Ovary (tissue), 9 donors: ENCODE results near the gene ATP5F1E. TPM values are rescaled to one million over a fixed set of nuclear protein-coding genes. Genes with fewer than 3 reads are reported as not detected.

Source experiments
- DNase-seq, 5 donors: peaks; one replicate each; pipeline ENCODE4 v3.0.0-alpha.2; 2019 to 2020
- H3K27ac ChIP-seq, 2 donors: fragments of 200-600 bp; one replicate each; pipeline versions ENCODE4 v1.5.1 to v1.8.0; 2019 to 2022
- H3K27me3 ChIP-seq: fragments of 200-600 bp; one replicate; pipeline ENCODE4 v1.8.0; 2022
- H3K36me3 ChIP-seq: fragments of 200-600 bp; sonication (generic); one replicate; pipeline ENCODE4 v1.5.1; 2019
- H3K4me1 ChIP-seq: one replicate; pipeline ENCODE4 v1.8.1; 2013; ENCODE audit warnings: mild to moderate bottlenecking, moderate library complexity; ENCODE audit not compliant: insufficient read depth
- H3K4me3 ChIP-seq: fragments of 200-600 bp; sonication (generic); one replicate; pipeline ENCODE4 v1.5.1; 2017
- H3K9me3 ChIP-seq, 2 donors: fragments of 200-600 bp in 1 of 2; sonication (generic) in 1 of 2; one replicate each; pipeline versions ENCODE4 v1.5.1 to v1.8.1; 2013 to 2019; ENCODE audit warnings: mild to moderate bottlenecking in 1 of 2, moderate library complexity in 1 of 2
- CTCF ChIP-seq, 3 donors: fragments of 450-650 bp in 2 of 3; fragments of 200-600 bp in 1 of 3; IDR thresholded peaks; one replicate each; pipeline versions ENCODE4 v1.5.1 to v1.8.0; 2016 to 2022; ENCODE audit warnings: antibody characterized with exemption in 3 of 3, mild to moderate bottlenecking in 1 of 3
- EP300 ChIP-seq: sonication (generic); formaldehyde crosslinking; IDR thresholded peaks from one replicate; pipeline ENCODE4 v1.6.1; 2017; ENCODE audit warnings: antibody characterized with exemption
- POLR2A ChIP-seq: fragments of 450-650 bp; IDR thresholded peaks from one replicate; pipeline ENCODE4 v1.6.1; 2017; ENCODE audit warnings: antibody characterized with exemption, mild to moderate bottlenecking, moderate library complexity
- WGBS, 3 donors: extraction: QIAGEN DNeasy Blood & Tissue Kit in 1 of 3; methylation state at CpG; one replicate each; pipeline versions ENCODE4 v1.1.5 to v1.1.7; 2013 to 2017; 5-methylcytosine and 5-hydroxymethylcytosine counted together
- intact Hi-C, 4 donors: fragments of 100-400 bp; cut with DNase I; formaldehyde crosslinking; loops; one replicate each; pipeline versions ENCODE4 v1.11.0 to v1.15.1; 2022 to 2023
- polyA plus RNA-seq, 2 donors: library from polyadenylated mRNA; stranded (reverse); fragments of 200-250 nt in 1 of 2; fragments of 350-450 nt in 1 of 2; fragmentation: Illumina TruSeq in 1 of 2; extraction: RNeasy Lipid Tissue Mini Kit (QIAGEN cat#74804) in 1 of 2; gene quantifications; one replicate each; pipeline ENCODE4 v1.2.3, GENCODE V29; 2013 to 2014
- total RNA-seq, 7 donors: library from RNA; depleted of rRNA in 2 of 7; stranded (reverse); fragments of >200 nt in 2 of 7; fragmentation: NEBNext Ultra II Directional in 3 of 7; extraction: Animal tissue kit (Norgen Biotek cat#: 25700) in 3 of 7; gene quantifications; one replicate each; pipeline versions ENCODE4 v1.1.0 to v1.2.4, GENCODE V29; 2016 to 2023
- donor health status: DM: no; HTN: no; CAD: no; lungs with moderate emphysema.
- donor health status: DM: no; HTN: no; CAD: no.
- donor health status: Bipolar disorder and iron deficiency.
- donor health status: DM: yes; HTN: yes; CAD: no.
- donor health status: DM: no; HTN: no; CAD: no.
- donor health status: DM: yes; HTN: yes; CAD: no.

The ATP5F1E gene
- total and polyA plus RNA-seq, 9 donors: 23.2 to 73.1 (median 45.4) TPM

GRCh38 chr20:58987790-58988564 is 44.2 kb downstream of the ATP5F1E start:
- intact Hi-C loops: no loop called here
- WGBS, 3 donors: 83 to 88% (median 87%) methylated on average over 9 of the region's 9 CpGs
- Histone ChIP-seq H3K27me3 (no peaks in the 10 kb centered on the region), H3K4me1 (no peaks in the 10 kb centered on the region), H3K4me3 (no peak overlapping the region), H3K9me3 (no peaks in the 10 kb centered on the region), H3K27ac (no peak overlapping the region), H3K36me3 (no peaks in the 10 kb centered on the region)
- DNase-seq: peak in 1 of 5 donors; percentile 6
- TF ChIP-seq EP300: no peak
- no peak for TF ChIP-seq CTCF (IDR thresholded peaks at IDR 0.05)
- no peak for TF ChIP-seq POLR2A

GRCh38 chr20:58986968-58987517 is 45.1 kb downstream of the ATP5F1E start:
- H3K4me3 ChIP-seq: no peak overlapping the region

GRCh38 chr20:58986286-58986967 is 45.7 kb downstream of the ATP5F1E start:
- no peak overlapping the region for H3K27ac ChIP-seq
- H3K4me1 ChIP-seq: peaks cover 9% of the 10 kb centered on the region
- H3K36me3 ChIP-seq: no peaks in the 10 kb centered on the region
- DNase-seq: no peak
- WGBS, 3 donors: 75 to 86% (median 76%) methylated on average over 9 of the region's 9 CpGs
- TF ChIP-seq CTCF (IDR thresholded peaks at IDR 0.05) (no peak), EP300 (no peak), POLR2A (no peak)
- H3K9me3 ChIP-seq: no peaks in the 10 kb centered on the region
- no peaks in the 10 kb centered on the region for H3K27me3 ChIP-seq
- intact Hi-C loops: no loop called here
- H3K4me3 ChIP-seq: no peak overlapping the region

More at GRCh38 chr20:58986968-58987517, 45.1 kb downstream of the ATP5F1E start:
- Histone ChIP-seq H3K27ac (no peak overlapping the region), H3K36me3 (no peaks in the 10 kb centered on the region), H3K4me1 (peaks cover 6% of the 10 kb centered on the region), H3K27me3 (no peaks in the 10 kb centered on the region), H3K9me3 (no peaks in the 10 kb centered on the region)
- TF ChIP-seq CTCF (IDR thresholded peaks at IDR 0.05) (no peak), POLR2A (no peak), EP300 (no peak)
- DNase-seq: peak in 1 of 5 donors; percentile 6
- intact Hi-C loops: no loop called here
- 79 to 83% (median 81%) methylated on average over 8 of the region's 8 CpGs for WGBS, 3 donors

GRCh38 chr20:58985656-58986055 is 46.5 kb downstream of the ATP5F1E start:
- H3K27ac ChIP-seq: no peak overlapping the region
- intact Hi-C loops: no loop called here

More at GRCh38 chr20:58985656-58986055, 46.5 kb downstream of the ATP5F1E start:
- Histone ChIP-seq H3K9me3 (no peaks in the 10 kb centered on the region), H3K36me3 (no peaks in the 10 kb centered on the region), H3K27me3 (no peaks in the 10 kb centered on the region), H3K4me3 (no peak overlapping the region), H3K4me1 (peaks cover 9% of the 10 kb centered on the region)
- TF ChIP-seq EP300: no peak
- TF ChIP-seq CTCF (IDR thresholded peaks at IDR 0.05): no peak
- TF ChIP-seq POLR2A: no peak
- no peak for DNase-seq
- 63 to 77% (median 74%) methylated on average over 5 of the region's 5 CpGs for WGBS, 3 donors
